B cell (primary cell): ENCODE measurements around the gene MREG. TPM values are rescaled to one million over a fixed set of nuclear protein-coding genes. Genes with fewer than 3 reads are reported as not detected.

Experiments
- ATAC-seq: fragments of 200-7000 bp; cut with Tn5 transposase; one replicate; pipeline ENCODE4 v1.10.0; 2021; ENCODE audit warnings: low read depth, mild to moderate bottlenecking, moderate number of reproducible peaks, moderate library complexity
- CTCF ChIA-PET: fragments of 350-600 bp; sonication (Branson Sonifier 250); formaldehyde crosslinking; loops from one replicate; lab custom pipeline; 2021; ENCODE audit warnings: antibody characterized with exemption, inconsistent platforms; lab: Charles Lee
- POLR2A ChIA-PET: fragments of 350-600 bp; sonication (Branson Sonifier 250); formaldehyde crosslinking; loops from one replicate; lab custom pipeline; 2021; ENCODE audit warnings: antibody characterized with exemption; lab: Charles Lee
- DNase-seq: peaks from one replicate; pipeline ENCODE4 v3.0.0; 2013
- H2AFZ ChIP-seq: 2 replicates; pipeline ENCODE4 v1.6.1; 2012; ENCODE audit warnings: mild to moderate bottlenecking, low read depth, low read length; ENCODE audit not compliant: insufficient read depth, poor library complexity, severe bottlenecking
- H3K27ac ChIP-seq, 2 donors: 1 replicate in 1 of 2; 2 replicates in 1 of 2; pipeline ENCODE4 v1.5.1; 2012 to 2013; ENCODE audit warnings: low read length in 2 of 2, mild to moderate bottlenecking in 2 of 2, moderate library complexity in 1 of 2
- H3K27me3 ChIP-seq, 4 experiments: fragments of 200-600 bp in 1 of 4; sonication (generic) in 1 of 4; replicated peaks in 1 of 4; 1 replicate in 2 of 4; 2 replicates in 2 of 4; pipeline versions ENCODE4 v1.6.1 to v1.7.0; 2013 to 2016; ENCODE audit warnings: low read length in 3 of 4, mild to moderate bottlenecking in 2 of 4, mixed read lengths in 1 of 4, moderate library complexity in 1 of 4; ENCODE audit not compliant: insufficient read depth in 4 of 4, control insufficient read depth in 3 of 4; ENCODE audit errors: control extremely low read depth in 1 of 4
- H3K36me3 ChIP-seq, 2 experiments: replicated peaks in 1 of 2; 1 replicate in 1 of 2; 2 replicates in 1 of 2; pipeline versions ENCODE4 v1.6.1 to v1.7.1; 2013; ENCODE audit warnings: low read length in 1 of 2; ENCODE audit not compliant: insufficient read depth in 2 of 2, control insufficient read depth in 1 of 2; ENCODE audit errors: control extremely low read depth in 1 of 2, extremely low read depth in 1 of 2
- H3K4me1 ChIP-seq, 2 donors: fragments of 200-600 bp in 1 of 2; sonication (generic) in 1 of 2; 1 replicate in 1 of 2; 2 replicates in 1 of 2; pipeline versions ENCODE4 v1.5.1 to v1.6.1; 2013 to 2017; ENCODE audit warnings: low read length in 2 of 2; ENCODE audit not compliant: control insufficient read depth in 2 of 2, insufficient read depth in 2 of 2
- H3K4me2 ChIP-seq: replicated peaks from 2 replicates; pipeline ENCODE3; 2012; ENCODE audit warnings: mild to moderate bottlenecking, low read depth, low read length; ENCODE audit not compliant: poor library complexity, severe bottlenecking
- H3K4me3 ChIP-seq, 5 experiments: fragments of 200-600 bp in 1 of 5; sonication (generic) in 1 of 5; 1 replicate in 3 of 5; 2 replicates in 2 of 5; pipeline versions ENCODE4 v1.5.1 to v1.7.0; 2011 to 2016; ENCODE audit warnings: low read length in 4 of 5, mild to moderate bottlenecking in 4 of 5, low read depth in 2 of 5, control low read depth in 1 of 5, moderate library complexity in 1 of 5; ENCODE audit not compliant: insufficient read depth in 1 of 5; ENCODE audit errors: control extremely low read depth in 1 of 5, extremely low read depth in 1 of 5
- H3K79me2 ChIP-seq: fragments of 200-600 bp; sonication (generic); one replicate; pipeline ENCODE4 v1.6.0; 2016; ENCODE audit warnings: low read length; ENCODE audit not compliant: control insufficient read depth, insufficient read depth
- H3K9ac ChIP-seq: fragments of 200-600 bp; sonication (generic); 2 replicates; pipeline ENCODE4 v1.6.1; 2017; ENCODE audit warnings: mild to moderate bottlenecking, low read length, moderate library complexity
- H3K9me3 ChIP-seq, 3 donors: one replicate each; pipeline versions ENCODE4 v1.6.1 to v1.7.1; 2013; ENCODE audit warnings: low read length in 2 of 3; ENCODE audit not compliant: control insufficient read depth in 2 of 3, insufficient read depth in 1 of 3; ENCODE audit errors: control extremely low read depth in 1 of 3
- H4K20me1 ChIP-seq: 2 replicates; pipeline ENCODE4 v1.6.0; 2012; ENCODE audit warnings: mild to moderate bottlenecking, low read length; ENCODE audit not compliant: insufficient read depth, control insufficient read depth, poor library complexity, severe bottlenecking
- H3K27ac Mint-ChIP-seq: one replicate; pipeline ENCODE4 v1.8.0; 2021; ENCODE audit warnings: mixed read lengths
- H3K27me3 Mint-ChIP-seq: one replicate; pipeline ENCODE4 v1.8.0; 2021; ENCODE audit warnings: mixed read lengths
- H3K4me1 Mint-ChIP-seq: one replicate; pipeline ENCODE4 v1.8.0; 2021; ENCODE audit warnings: mixed read lengths
- H3K4me3 Mint-ChIP-seq: one replicate; pipeline ENCODE4 v1.8.0; 2021; ENCODE audit warnings: mixed read lengths
- H3K9me3 Mint-ChIP-seq: one replicate; pipeline ENCODE4 v1.8.0; 2022; ENCODE audit warnings: mixed read lengths; ENCODE audit not compliant: insufficient read depth
- EZH2 ChIP-seq: IDR thresholded peaks from 2 replicates; pipeline ENCODE4 v1.6.1; 2012; ENCODE audit warnings: borderline replicate concordance, low read depth, mild to moderate bottlenecking, moderate library complexity, low read length; ENCODE audit not compliant: insufficient read depth, poor library complexity, severe bottlenecking
- WGBS: methylation state at CpG from one replicate; pipeline ENCODE4 v1.1.5; 2013; ENCODE audit warnings: missing lambda C conversion rate; ENCODE audit not compliant: insufficient coverage; 5-methylcytosine and 5-hydroxymethylcytosine counted together
- intact Hi-C: fragments of 100-400 bp; cut with micrococcal nuclease; formaldehyde crosslinking; loops from one replicate; pipeline ENCODE4 v1.10.0; 2022
- polyA plus RNA-seq: library from polyadenylated mRNA; depleted of rRNA; stranded (reverse); fragments of >200 nt; gene quantifications from 2 replicates; pipeline ENCODE4 v1.2.3, GENCODE V29; 2012
- total RNA-seq, 2 donors: library from RNA; stranded (reverse); fragments of 120-200 nt in 1 of 2; gene quantifications; 1 replicate in 1 of 2; 2 replicates in 1 of 2; pipeline versions ENCODE4 v1.2.3 to v1.2.4, GENCODE V29; 2013 to 2022
- TF ChIP-seq, protein P1 (sequence below): fragments of 200-600 bp; IDR thresholded peaks from one replicate; pipeline ENCODE4 v1.8.0; 2022; ENCODE audit warnings: antibody characterized with exemption, mild to moderate bottlenecking

The MREG gene
- total and polyA plus RNA-seq, 2 donors (not counting 1 experiment from before 2014, with no cell fraction given): 2.1 to 5.7 TPM

DNA sequence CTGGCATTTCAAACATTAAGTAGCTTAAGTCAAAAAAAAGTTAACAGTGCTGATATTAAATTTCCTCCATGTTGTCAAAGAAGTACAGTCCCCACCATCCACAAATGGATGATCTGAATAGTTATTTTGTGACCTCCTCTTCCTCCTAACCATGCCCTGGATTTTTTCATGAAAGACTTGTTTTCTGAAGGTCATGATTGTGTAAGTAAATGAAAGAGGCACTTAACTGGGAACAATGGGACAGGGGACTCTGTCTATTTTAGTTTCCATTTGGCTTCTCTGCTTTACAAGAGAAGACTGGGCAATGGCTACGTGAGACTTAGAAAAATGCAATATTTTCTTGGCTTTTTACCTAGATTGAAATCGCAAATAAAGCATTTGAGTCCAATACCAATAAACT, 36.1 kb upstream of the MREG start:
- peaks cover 0 to 4% of the 10 kb centered on the region in 2 experiments for H3K36me3 ChIP-seq
- no peaks in the 10 kb centered on the region for H3K4me1 ChIP-seq
- H3K27me3 ChIP-seq: no peaks in the 10 kb centered on the region
- H3K4me1 Mint-ChIP-seq: no peaks in the 10 kb centered on the region
- no peaks in the 10 kb centered on the region for H3K9me3 Mint-ChIP-seq
- no peak overlapping the region for H3K9ac ChIP-seq
- H2AFZ ChIP-seq: no peak overlapping the region
- intact Hi-C loops: no loop called here
- H3K27ac ChIP-seq: no peak overlapping the region
- no peaks in the 10 kb centered on the region for H3K27me3 Mint-ChIP-seq
- no peak overlapping the region for H3K27ac Mint-ChIP-seq
- no peak for ATAC-seq
- no peak for DNase-seq
- no peak overlapping the region for H3K4me3 Mint-ChIP-seq
- ChIA-PET CTCF (interaction anchor here (1.4 kb wide), 1 partner anchor 16 kb away, joined by 3 read pairs; no protein-coding TSS in a partner anchor), POLR2A (no interaction called here)
- H3K4me2 ChIP-seq: no peak overlapping the region
- H3K9me3 ChIP-seq: no peaks in the 10 kb centered on the region
- WGBS: no CpG with 5 or more reads among the region's 2 CpGs
- no peaks in the 10 kb centered on the region for H3K79me2 ChIP-seq
- no peak overlapping the region for H3K4me3 ChIP-seq
- H4K20me1 ChIP-seq: no peaks in the 10 kb centered on the region
- TF ChIP-seq, protein P1, sequence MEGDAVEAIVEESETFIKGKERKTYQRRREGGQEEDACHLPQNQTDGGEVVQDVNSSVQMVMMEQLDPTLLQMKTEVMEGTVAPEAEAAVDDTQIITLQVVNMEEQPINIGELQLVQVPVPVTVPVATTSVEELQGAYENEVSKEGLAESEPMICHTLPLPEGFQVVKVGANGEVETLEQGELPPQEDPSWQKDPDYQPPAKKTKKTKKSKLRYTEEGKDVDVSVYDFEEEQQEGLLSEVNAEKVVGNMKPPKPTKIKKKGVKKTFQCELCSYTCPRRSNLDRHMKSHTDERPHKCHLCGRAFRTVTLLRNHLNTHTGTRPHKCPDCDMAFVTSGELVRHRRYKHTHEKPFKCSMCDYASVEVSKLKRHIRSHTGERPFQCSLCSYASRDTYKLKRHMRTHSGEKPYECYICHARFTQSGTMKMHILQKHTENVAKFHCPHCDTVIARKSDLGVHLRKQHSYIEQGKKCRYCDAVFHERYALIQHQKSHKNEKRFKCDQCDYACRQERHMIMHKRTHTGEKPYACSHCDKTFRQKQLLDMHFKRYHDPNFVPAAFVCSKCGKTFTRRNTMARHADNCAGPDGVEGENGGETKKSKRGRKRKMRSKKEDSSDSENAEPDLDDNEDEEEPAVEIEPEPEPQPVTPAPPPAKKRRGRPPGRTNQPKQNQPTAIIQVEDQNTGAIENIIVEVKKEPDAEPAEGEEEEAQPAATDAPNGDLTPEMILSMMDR: no peak
- TF ChIP-seq EZH2: no peak

DNA sequence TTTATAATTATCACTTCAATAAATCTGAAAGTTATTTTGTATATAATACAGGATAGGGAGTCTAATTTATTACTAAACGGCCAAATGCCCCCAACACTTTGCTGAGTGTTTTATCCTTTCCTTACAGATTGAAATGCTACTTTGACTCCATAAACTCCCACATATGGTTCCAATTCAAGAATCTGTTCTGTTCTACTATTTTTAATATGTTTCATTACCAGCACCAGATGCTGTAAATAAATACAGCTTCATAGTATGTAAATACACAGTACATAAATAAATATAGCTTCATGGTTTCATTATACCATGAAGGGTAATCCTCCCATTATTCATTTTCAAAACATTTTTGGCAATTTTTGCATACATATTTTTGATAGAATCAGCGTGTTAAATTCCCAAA, 34.0 kb upstream of the MREG start:
- DNase-seq: no peak
- H4K20me1 ChIP-seq: no peaks in the 10 kb centered on the region
- no peak overlapping the region for H3K4me3 ChIP-seq
- no peak overlapping the region for H3K4me2 ChIP-seq
- Mint-ChIP-seq H3K9me3 (no peaks in the 10 kb centered on the region), H3K4me3 (no peak overlapping the region), H3K4me1 (no peaks in the 10 kb centered on the region), H3K27ac (no peak overlapping the region), H3K27me3 (no peaks in the 10 kb centered on the region)
- H3K27me3 ChIP-seq: no peaks in the 10 kb centered on the region
- no peaks in the 10 kb centered on the region for H3K9me3 ChIP-seq
- no peak overlapping the region for H3K9ac ChIP-seq
- H2AFZ ChIP-seq: no peak overlapping the region
- intact Hi-C loops: no loop called here
- CTCF ChIA-PET: interaction anchor here (0.6 to 1.0 kb wide), 2 partner anchors 14 to 18 kb away, joined by 3 to 4 read pairs; no protein-coding TSS in a partner anchor
- TF ChIP-seq, protein P1: no peak
- TF ChIP-seq EZH2: no peak
- no CpG with 5 or more reads among the region's 2 CpGs for WGBS
- H3K36me3 ChIP-seq: peaks cover 0 to 4% of the 10 kb centered on the region in 2 experiments
- H3K79me2 ChIP-seq: no peaks in the 10 kb centered on the region
- no peak overlapping the region for H3K27ac ChIP-seq
- H3K4me1 ChIP-seq: no peaks in the 10 kb centered on the region
- POLR2A ChIA-PET: no interaction called here
- no peak for ATAC-seq
